Stimulated activated CD4-positive, alpha-beta T cell treated with anti-CD3 and anti-CD28 coated beads, Interleukin-1b, Interleukin-23, amount 100 ng/mL, for 4 hours (primary cell): ENCODE data around the gene ARHGAP31.
"Not testable (repeated sequence)": the region's sequence is repeated elsewhere in the genome, so short reads cannot be mapped to it uniquely, and the experiment has no call there.

Experiments used
- DNase-seq, 2 donors: peaks; one replicate each; pipeline ENCODE4 v3.0.0-alpha.2; 2020; ENCODE audit warnings: low read depth in 2 of 2

ARHGAP31 gene

GRCh38 chr3:119350114-119350513, 55.9 kb downstream of the ARHGAP31 start:
- no peak for DNase-seq

- DNase-seq, result no peak
Measured at GRCh38 chr3:119351581-119351980, 57.4 kb downstream of the ARHGAP31 start.

DNA sequence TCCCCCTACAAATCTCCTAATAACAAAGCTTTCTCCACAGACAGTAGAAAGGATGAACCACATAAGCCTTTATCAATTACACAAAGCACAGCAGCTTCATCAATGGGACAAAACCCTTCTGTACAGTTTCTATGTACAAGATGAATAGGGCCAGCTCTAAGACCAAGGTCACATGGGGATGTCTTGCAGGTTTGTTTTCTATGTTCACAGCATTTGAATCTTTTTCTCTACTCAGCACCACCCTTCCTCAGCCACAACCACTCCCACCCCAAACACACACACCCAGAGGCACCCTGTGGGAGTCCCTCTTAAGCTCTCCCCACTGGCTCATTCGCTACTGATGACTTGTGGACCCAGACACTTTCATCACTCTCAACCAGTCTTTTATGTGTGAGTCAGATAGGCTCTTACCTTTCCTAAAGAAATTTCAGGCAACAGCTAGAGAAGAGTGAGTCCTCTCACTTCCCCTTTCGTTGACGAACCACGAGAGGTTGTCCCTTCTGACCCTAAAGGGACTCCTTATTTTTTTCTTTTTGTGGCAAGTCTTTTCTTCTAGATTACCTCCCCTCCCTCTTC, 57.9 kb downstream of the ARHGAP31 start:
- DNase-seq, result peak; percentile 33 to 55

DNA sequence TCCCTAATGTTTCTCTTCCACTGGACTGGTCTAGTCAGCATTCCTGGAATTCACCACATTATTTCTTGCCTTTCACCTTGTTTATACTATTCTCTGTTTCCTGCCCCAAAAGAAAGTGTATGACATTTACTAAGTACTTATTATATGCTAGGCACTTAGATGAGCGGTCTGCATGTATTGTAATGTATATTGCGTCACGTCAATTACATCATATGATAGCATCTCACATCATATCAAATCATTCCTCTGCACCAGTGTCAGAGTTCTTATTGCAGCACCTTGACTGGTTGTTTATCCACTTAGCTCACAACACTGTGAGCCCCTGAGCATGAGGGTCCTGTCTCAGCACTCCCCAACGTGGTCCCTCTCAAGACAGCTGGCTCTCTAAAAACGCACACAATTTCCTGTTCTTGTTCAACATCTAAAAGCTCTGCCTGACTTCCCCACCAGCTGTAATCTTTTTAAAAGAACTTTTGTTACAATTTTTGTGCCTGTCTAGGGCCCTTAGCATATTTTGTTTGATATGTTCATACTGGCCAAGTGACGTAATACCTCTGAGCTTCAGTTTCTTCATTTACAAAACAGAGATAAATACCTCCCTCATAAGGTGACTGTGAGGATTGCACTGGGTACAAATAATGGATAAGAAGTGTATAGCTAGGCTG, 58.8 kb downstream of the ARHGAP31 start:
- DNase-seq, result no peak

- not testable (repeated sequence) for DNase-seq
Measured at GRCh38 chr3:119355608-119356007, 61.4 kb downstream of the ARHGAP31 start.

DNA sequence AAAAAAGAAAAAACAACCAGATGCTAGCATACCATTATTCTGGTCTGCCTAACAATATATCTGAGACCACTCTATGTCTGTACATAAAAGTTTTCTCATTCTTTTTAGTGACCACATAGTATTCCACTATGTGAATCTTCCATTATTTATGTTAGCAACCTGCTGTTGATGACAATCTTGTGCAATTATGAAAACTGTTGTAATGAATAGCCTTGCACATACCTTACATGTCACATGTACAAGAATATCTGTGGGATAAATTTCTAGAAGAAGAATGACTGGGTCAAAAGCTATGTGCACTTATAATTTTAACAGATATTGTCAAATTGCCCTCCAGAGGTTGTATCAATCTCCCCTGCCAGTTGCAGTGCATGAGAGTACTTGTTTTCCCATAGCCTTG, 62.5 kb downstream of the ARHGAP31 start:
- no peak for DNase-seq

DNA sequence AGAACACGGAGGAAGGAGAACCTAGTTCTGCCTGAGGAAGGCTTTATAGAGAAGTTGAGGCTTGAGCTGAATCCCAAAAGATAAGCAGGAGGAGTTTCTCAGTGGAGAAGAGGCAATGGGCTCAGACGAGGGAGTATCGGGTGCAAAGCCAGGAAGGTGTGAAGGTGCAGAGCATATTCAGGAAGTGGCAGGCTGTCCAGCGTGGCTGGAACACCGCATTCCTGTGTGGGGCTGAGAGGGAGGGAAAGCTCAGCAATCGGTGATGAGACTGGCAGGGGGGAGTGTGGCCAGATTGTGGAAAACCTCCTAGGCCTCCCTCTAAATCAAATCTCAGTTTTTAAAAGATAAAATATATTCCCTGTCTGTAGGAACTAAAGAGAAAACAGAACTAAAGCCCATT, 63.0 kb downstream of the ARHGAP31 start:
- DNase-seq, result no peak

- DNase-seq, result no peak
Measured at GRCh38 chr3:119359476-119360326, 65.5 kb downstream of the ARHGAP31 start.

DNA sequence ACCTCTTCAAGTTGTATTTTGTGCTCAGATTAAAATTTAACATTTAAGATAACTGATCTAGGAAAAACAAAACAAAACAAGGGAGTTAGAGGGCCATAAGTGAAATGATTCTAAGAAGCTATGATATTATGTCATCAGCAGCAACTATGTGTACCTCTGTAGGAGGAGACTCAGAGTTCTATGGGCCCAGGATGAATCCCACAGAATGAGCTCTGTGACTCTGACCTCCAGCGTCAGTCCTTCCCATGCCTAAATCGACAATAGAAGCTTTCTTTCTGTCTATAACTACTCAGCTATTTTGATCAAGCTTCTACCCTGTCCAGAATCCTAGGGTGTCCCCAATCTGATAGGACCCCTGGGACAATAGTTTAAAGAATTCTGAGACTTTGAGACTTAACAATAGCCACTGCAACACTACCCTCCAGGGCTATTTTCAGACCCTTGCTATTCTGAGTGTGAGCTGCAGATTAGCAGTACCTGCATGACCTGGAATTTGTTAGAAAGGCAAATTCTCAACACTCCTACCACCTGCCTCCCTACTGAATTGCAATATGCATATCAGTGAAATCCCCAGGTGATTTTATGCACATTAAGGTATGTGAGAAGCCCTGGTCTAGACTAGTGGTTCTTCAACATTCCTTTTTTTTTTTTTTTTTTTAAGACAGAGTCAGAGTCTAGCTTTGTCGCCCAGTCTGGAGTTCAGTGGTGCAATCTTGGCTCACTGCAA, 66.7 kb downstream of the ARHGAP31 start:
- DNase-seq, result no peak

GRCh38 chr3:119362010-119362409, 67.8 kb downstream of the ARHGAP31 start:
- no peak for DNase-seq

DNA sequence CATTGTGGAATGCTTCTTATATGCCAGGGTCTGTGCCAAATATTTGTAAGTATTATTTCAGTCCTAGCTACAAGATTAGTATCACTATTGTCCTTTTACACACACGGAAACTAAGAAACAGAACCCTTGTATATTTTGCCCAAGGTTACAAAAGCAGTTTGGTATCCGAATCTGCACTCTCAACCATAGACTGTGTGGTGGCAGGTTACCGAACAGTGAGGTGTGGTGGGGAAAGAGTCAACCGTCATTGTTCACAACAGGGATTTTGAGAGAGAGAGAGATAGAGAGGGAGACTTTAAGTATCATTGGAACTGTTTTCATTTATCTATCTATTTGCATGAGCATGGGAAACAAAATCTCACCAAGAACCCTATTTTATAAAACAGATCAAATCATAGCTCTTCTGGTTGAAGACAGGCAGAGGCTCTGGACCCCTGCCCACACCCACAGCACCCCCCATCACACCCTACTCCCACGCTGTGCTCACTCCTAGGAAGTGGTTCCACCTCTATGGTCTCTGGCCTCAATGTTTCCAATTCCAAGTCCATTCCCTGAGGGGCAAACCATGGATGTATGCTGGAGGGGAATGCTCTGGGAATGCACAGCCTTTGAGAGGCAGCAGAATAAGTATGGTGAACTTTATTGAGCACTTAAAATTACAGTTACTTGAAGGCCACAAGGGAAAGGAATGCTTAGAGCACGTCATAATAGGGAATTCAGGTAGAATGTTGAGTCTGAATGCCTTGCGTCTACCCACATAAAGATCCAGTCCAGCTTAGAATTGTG, 69.0 kb downstream of the ARHGAP31 start:
- DNase-seq, result no peak

GRCh38 chr3:119364401-119364800, 70.2 kb downstream of the ARHGAP31 start:
- no peak for DNase-seq

DNA sequence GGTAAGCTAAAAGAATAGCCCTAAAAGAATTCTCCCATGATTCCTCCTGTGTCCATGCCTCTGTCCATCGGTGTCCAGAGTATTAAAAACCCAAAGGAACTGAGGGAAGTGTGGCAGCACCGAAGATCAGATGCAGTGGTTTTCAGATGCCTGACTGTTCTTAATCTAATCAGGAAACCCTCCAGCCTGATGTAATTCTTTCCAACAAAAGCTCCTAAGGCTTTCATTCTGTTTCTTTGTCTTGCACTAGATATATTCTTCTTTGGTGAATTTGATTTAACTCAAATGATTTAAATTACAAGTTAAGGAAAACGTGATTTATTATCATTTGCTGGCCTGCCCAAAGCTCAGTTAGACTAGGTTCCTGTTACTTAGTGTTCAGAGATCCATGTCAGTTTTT, 71.2 kb downstream of the ARHGAP31 start:
- DNase-seq, result no peak

GRCh38 chr3:119367000-119367399, 72.8 kb downstream of the ARHGAP31 start:
- no peak for DNase-seq

GRCh38 chr3:119368298-119368697, 74.1 kb downstream of the ARHGAP31 start:
- DNase-seq, result no peak

DNA sequence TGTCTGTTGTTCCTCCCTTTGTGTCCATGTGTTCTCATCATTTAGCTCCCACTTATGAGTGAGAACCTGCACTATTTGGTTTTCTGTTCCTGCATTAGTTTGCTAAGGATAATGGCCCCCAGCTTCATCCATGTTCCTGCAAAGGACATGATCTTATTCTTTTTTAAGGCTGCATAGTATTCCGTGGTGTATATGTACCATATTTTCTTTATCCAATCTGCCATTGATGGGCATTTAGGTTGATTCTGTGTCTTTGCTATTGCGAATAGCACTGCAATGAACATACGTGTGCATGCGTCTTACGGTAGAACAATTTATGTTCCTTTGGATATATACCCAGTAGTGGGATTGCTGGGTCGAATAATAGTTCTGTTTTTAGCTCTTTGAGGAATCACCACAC, 77.6 kb downstream of the ARHGAP31 start:
- DNase-seq, result not testable (repeated sequence)

- DNase-seq, result no peak
Measured at GRCh38 chr3:119375106-119375505, 80.9 kb downstream of the ARHGAP31 start.

DNA sequence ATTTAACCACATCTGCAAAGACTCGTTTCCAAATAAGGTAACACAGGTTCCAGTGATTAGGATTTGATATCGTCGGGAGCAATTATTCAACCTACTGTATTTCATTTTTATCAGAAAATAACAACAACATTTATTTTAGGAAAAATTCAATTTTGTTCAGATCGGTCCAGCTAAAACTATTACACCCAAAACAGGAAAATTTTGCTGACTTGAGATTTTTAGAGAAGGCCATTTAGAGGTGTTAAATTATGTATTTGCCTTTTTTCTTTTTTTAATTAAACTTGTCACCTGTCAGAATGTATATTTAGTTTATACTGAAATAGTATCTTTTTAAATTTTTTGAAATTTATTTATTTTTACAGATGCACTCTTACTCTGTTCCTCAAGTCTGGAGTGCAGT, 81.3 kb downstream of the ARHGAP31 start:
- DNase-seq, result no peak

DNA sequence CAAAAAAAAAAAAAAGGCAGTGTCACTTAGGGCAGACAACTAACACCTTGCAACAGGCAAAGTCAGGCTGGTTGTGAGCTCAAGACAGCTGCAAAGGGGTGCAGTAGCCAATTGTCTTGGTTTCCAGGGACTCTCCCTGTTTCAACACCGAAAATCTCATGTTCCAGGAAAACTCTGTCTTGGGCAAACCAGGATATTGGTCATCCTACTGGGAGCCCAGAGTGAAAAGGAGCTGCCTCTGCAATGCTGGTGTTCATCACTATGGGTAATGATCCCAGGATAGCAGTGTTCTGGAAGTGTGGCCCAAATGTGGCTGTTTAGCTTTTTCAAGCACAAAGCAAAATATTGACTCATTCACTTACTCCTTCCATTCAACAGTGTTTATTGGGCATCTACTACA, 82.6 kb downstream of the ARHGAP31 start:
- DNase-seq, result no peak

- no peak for DNase-seq
Measured at GRCh38 chr3:119378259-119378803, 84.1 kb downstream of the ARHGAP31 start.

- DNase-seq, result no peak
Measured at GRCh38 chr3:119380697-119381096, 86.5 kb downstream of the ARHGAP31 start.
